GM12878 (cell line): ENCODE data around the gene ERBB3. TPM values are rescaled to one million over a fixed set of nuclear protein-coding genes. Genes with fewer than 3 reads are reported as not detected.

Experiments used
- ATAC-seq: fragments of 200-7000 bp; cut with Tn5 transposase; 3 replicates; pipeline ENCODE4 v1.9.1; 2020; ENCODE audit warnings: mild to moderate bottlenecking, moderate library complexity
- BruUV-seq: library from RNA; stranded (reverse); fragments of 400-500 nt; replicated peaks from 2 replicates; lab custom pipeline; 2021; lab: Mats Ljungman, UMichigan
- CTCF ChIA-PET: fragments of 300-600 bp; sonication (Branson Sonifier 250); formaldehyde crosslinking; extraction: SDS; loops from one replicate; lab custom pipeline; 2021; ENCODE audit warnings: inconsistent platforms; lab: Yijun Ruan, JAX
- POLR2A ChIA-PET: fragments of 350-600 bp; formaldehyde crosslinking; extraction: SDS; loops from one replicate; lab custom pipeline; 2021; ENCODE audit warnings: inconsistent platforms; lab: Charles Lee
- RAD21 ChIA-PET: fragments of 300-600 bp; sonication (Branson Sonifier 250); formaldehyde crosslinking; loops from one replicate; lab custom pipeline; 2023; ENCODE audit warnings: antibody characterized with exemption; ENCODE audit not compliant: unreplicated experiment; lab: Charles Lee
- SMC1A ChIA-PET: fragments of 300-600 bp; sonication (Branson Sonifier 250); formaldehyde crosslinking; loops from one replicate; lab custom pipeline; 2023; ENCODE audit not compliant: unreplicated experiment, uncharacterized antibody; lab: Charles Lee
- DNase-seq: peaks from one replicate; pipeline ENCODE4 v3.0.0-alpha.2; 2011; ENCODE audit warnings: low read depth, low spot score
- FAIRE-seq: peaks from 3 replicates; lab custom pipeline; 2011; peaks lifted over from hg19 to GRCh38; lab: Jason Lieb, UNC
- H2AFZ ChIP-seq: 2 replicates; pipeline ENCODE4 v1.6.0; 2011; ENCODE audit warnings: low read depth, low read length, control low read depth; ENCODE audit not compliant: control insufficient read depth
- H3K27ac ChIP-seq: 2 replicates; pipeline ENCODE4 v1.5.1; 2011; ENCODE audit warnings: control low read depth; ENCODE audit not compliant: control insufficient read depth, insufficient read depth
- H3K27me3 ChIP-seq, 2 experiments: replicated peaks in 1 of 2; 2 replicates each; pipeline versions ENCODE4 v1.6.0 to v1.6.1; 2011; ENCODE audit warnings: low read length in 1 of 2; ENCODE audit not compliant: control insufficient read depth in 2 of 2, insufficient read depth in 2 of 2
- H3K36me3 ChIP-seq, 2 experiments: 2 replicates each; pipeline ENCODE4 v1.5.1; 2011; ENCODE audit warnings: low read length in 1 of 2; ENCODE audit not compliant: control insufficient read depth in 2 of 2, insufficient read depth in 2 of 2
- H3K4me1 ChIP-seq: 2 replicates; pipeline ENCODE4 v1.6.1; 2011; ENCODE audit warnings: mild to moderate bottlenecking, low read length, moderate library complexity, mixed read lengths; ENCODE audit not compliant: control insufficient read depth, insufficient read depth
- H3K4me2 ChIP-seq: 2 replicates; pipeline ENCODE4 v1.6.0; 2011; ENCODE audit warnings: control low read depth; ENCODE audit not compliant: control insufficient read depth, insufficient read depth
- H3K4me3 ChIP-seq: fragments of 200-600 bp; sonication (generic); 2 replicates; pipeline ENCODE4 v1.5.1; 2016
- H3K79me2 ChIP-seq: 2 replicates; pipeline ENCODE4 v1.6.0; 2011; ENCODE audit warnings: low read length; ENCODE audit not compliant: control insufficient read depth, insufficient read depth
- H3K9ac ChIP-seq: 2 replicates; pipeline ENCODE4 v1.8.0; 2011; ENCODE audit warnings: low read length, control low read depth, mixed read lengths; ENCODE audit not compliant: control insufficient read depth, insufficient read depth
- H3K9me3 ChIP-seq: replicated peaks from 3 replicates; pipeline ENCODE4 v1.5.1; 2011; ENCODE audit warnings: mild to moderate bottlenecking, low read length; ENCODE audit not compliant: control insufficient read depth, insufficient read depth
- H4K20me1 ChIP-seq: 2 replicates; pipeline ENCODE4 v1.6.0; 2011; ENCODE audit not compliant: control insufficient read depth, insufficient read depth
- ATF7 ChIP-seq: fragments of 450-650 bp; IDR thresholded peaks from 2 replicates; pipeline ENCODE4 v1.6.1; 2016; ENCODE audit warnings: low read depth, mild to moderate bottlenecking
- E2F8 ChIP-seq: fragments of 450-650 bp; IDR thresholded peaks from 2 replicates; pipeline ENCODE4 v1.6.1; 2018; ENCODE audit warnings: mild to moderate bottlenecking, low read depth, moderate library complexity; ENCODE audit not compliant: partially characterized antibody
- MEF2A ChIP-seq: IDR thresholded peaks from 2 replicates; pipeline ENCODE4 v1.6.1; 2011; ENCODE audit warnings: low read depth, mild to moderate bottlenecking, low read length, moderate library complexity; ENCODE audit not compliant: insufficient read depth
- MTA2 ChIP-seq: fragments of 450-650 bp; IDR thresholded peaks from 2 replicates; pipeline ENCODE4 v1.6.1; 2016; ENCODE audit warnings: low read depth, mild to moderate bottlenecking, moderate library complexity
- NFYB ChIP-seq: IDR thresholded peaks from 2 replicates; pipeline ENCODE4 v1.6.1; 2011; ENCODE audit warnings: low read depth, mild to moderate bottlenecking, low read length, improper control_type of control experiment, moderate library complexity; ENCODE audit not compliant: insufficient read depth
- RFX5 ChIP-seq: IDR thresholded peaks from 2 replicates; pipeline ENCODE4 v1.6.1; 2011; ENCODE audit warnings: low read depth, low read length, improper control_type of control experiment
- SIX5 ChIP-seq: IDR thresholded peaks from 2 replicates; pipeline ENCODE4 v1.6.1; 2011; ENCODE audit warnings: mild to moderate bottlenecking, low read depth, low read length, moderate library complexity; ENCODE audit not compliant: severe bottlenecking
- SREBF2 ChIP-seq: IDR thresholded peaks from 2 replicates; pipeline ENCODE4 v1.6.1; 2012; ENCODE audit warnings: mild to moderate bottlenecking, low read length
- SUPT20H ChIP-seq: IDR thresholded peaks from 2 replicates; pipeline ENCODE4 v1.6.1; 2011; ENCODE audit warnings: low read depth, mild to moderate bottlenecking, low read length, moderate library complexity, borderline replicate concordance; ENCODE audit not compliant: control insufficient read depth
- ZBED1 ChIP-seq: IDR thresholded peaks from 2 replicates; pipeline ENCODE4 v1.6.1; 2016; ENCODE audit warnings: borderline replicate concordance
- ZNF207 ChIP-seq: fragments of 450-650 bp; IDR thresholded peaks from 2 replicates; pipeline ENCODE4 v1.6.1; 2014; ENCODE audit warnings: antibody characterized with exemption, mild to moderate bottlenecking, borderline replicate concordance
- WGBS: methylation state at CpG from one replicate; pipeline ENCODE4 v1.1.6; 2016; ENCODE audit warnings: low lambda C conversion rate; ENCODE audit not compliant: insufficient replicate concordance, insufficient coverage; ENCODE audit errors: missing lambda C conversion rate; 5-methylcytosine and 5-hydroxymethylcytosine counted together
- in situ Hi-C: fragments of 300-500 bp; cut with MboI; formaldehyde crosslinking; loops from 9 replicates; pipeline ENCODE4 v1.14.3; 2018; ENCODE audit warnings: mixed read lengths
- intact Hi-C: fragments of 100-400 bp; cut with micrococcal nuclease; formaldehyde crosslinking; loops from one replicate; pipeline ENCODE4 v1.14.2; 2022; ENCODE audit not compliant: unreplicated experiment
- polyA plus RNA-seq, 11 experiments: library from polyadenylated mRNA; depleted of rRNA in 4 of 11; unstranded in 6 of 11; stranded (reverse) in 5 of 11; fragments of >200 nt; fragmentation: Nextera tagmentation in 4 of 11; fragmentation: Illumina TruSeq in 1 of 11; extraction: Ambion mirVana in 4 of 11; extraction: Trizol in 1 of 11; gene quantifications; 1 replicate in 1 of 11; 2 replicates in 10 of 11; pipeline versions ENCODE4 v1.2.1 to v1.2.3, GENCODE V29; 2011 to 2016; ENCODE audit warnings: inconsistent platforms in 2 of 11, missing spikeins in 2 of 11, low read depth in 1 of 11
- total RNA-seq, 4 experiments: library from RNA; depleted of rRNA in 3 of 4; stranded (reverse); fragments of >200 nt in 3 of 4; fragmentation: Illumina TruSeq in 1 of 4; extraction: Trizol in 1 of 4; gene quantifications; 2 replicates each; pipeline versions ENCODE4 v1.2.1 to v1.2.3, GENCODE V29; 2013 to 2021

Gene ERBB3
- total and polyA plus RNA-seq, 10 of the 15 experiments (the other 5 are each of a cell fraction or from before 2014, with no cell fraction given), result 0.03 to 0.72 (median 0.04) TPM; not detected in 5

GRCh38 chr12:56120158-56120846 is 40.3 kb downstream of the ERBB3 start:
- no peak for TF ChIP-seq E2F8
- no peak for TF ChIP-seq RFX5
- TF ChIP-seq SIX5, result no peak
- TF ChIP-seq MEF2A, result no peak
- no peak for TF ChIP-seq MTA2
- no peak for TF ChIP-seq SREBF2
- no peak for TF ChIP-seq NFYB
- TF ChIP-seq ZBED1, result no peak
- no peak for TF ChIP-seq ZNF207
- no peak for TF ChIP-seq SUPT20H
- TF ChIP-seq ATF7, result no peak
- POLR2A ChIA-PET, result interaction anchor here (0.5 to 5.5 kb wide), 8 partner anchors 7 to 102 kb away, joined by 3 to 95 read pairs (median 22); partner anchors contain the start of genes ESYT1, PA2G4, RNF41 and SMARCC2
- ATAC-seq, result no peak

More at GRCh38 chr12:56120158-56120846, 40.3 kb downstream of the ERBB3 start:
- WGBS, result 94% methylated on average over 17 of the region's 17 CpGs
- no peak overlapping the region for H3K4me3 ChIP-seq
- FAIRE-seq, result no peak
- H2AFZ ChIP-seq, result no peak overlapping the region
- no peaks in the 10 kb centered on the region for H3K27me3 ChIP-seq
- ChIA-PET SMC1A (interaction anchor here (0.6 to 4.5 kb wide), 11 partner anchors 8 to 1134 kb away, joined by 3 to 50 read pairs (median 6); partner anchors contain the start of genes ESYT1, PA2G4, RNF41 and SMARCC2), RAD21 (interaction anchor here (0.7 to 3.9 kb wide), 11 partner anchors 8 to 382 kb away, joined by 3 to 57 read pairs (median 5); partner anchors contain the start of genes ESYT1, MYL6B, PA2G4 and RNF41), CTCF (interaction anchor here (0.7 to 4.5 kb wide), 22 partner anchors 7 to 449 kb away, joined by 3 to 121 read pairs (median 6); partner anchors contain the start of genes ANKRD52, ESYT1, MYL6 and MYL6B)
- no peak for DNase-seq
- in situ Hi-C loops, result loop anchor here (5.0 kb wide), 1 partner anchor 342 kb away; no protein-coding TSS in a partner anchor
- peaks cover 14% of the 10 kb centered on the region for H3K4me1 ChIP-seq
- no peak overlapping the region for H3K27ac ChIP-seq
- no peak overlapping the region for H3K9ac ChIP-seq
- no peaks in the 10 kb centered on the region for H3K9me3 ChIP-seq
- BruUV-seq, result no TSS peak
- peaks cover 28% of the 10 kb centered on the region for H3K79me2 ChIP-seq
- no peaks in the 10 kb centered on the region for H4K20me1 ChIP-seq
- H3K4me2 ChIP-seq, result no peak overlapping the region; the same call in 1 of the 2 replicates
- intact Hi-C loops, result loop anchor here (10.0 kb wide), 1 partner anchor 524 kb away; the partner anchor contains the start of gene ATP5F1B
- H3K36me3 ChIP-seq, result 0 out of 4 replicates have a peak, but pooled peaks cover 0 to under 1% of the 10 kb centered on the region in 2 experiments
